Measurements from ENCODE around the gene ASB10.

- TF ChIP-seq CTCF (IDR thresholded peaks at IDR 0.05) (no peak), EP300 (IDR thresholded peaks at IDR 0.05) (no peak)
Observed at GRCh38 chr7:151213826-151214225, 26.8 kb upstream of the ASB10 start.

Data from sigmoid colon (tissue), 4 donors.